Glomerular endothelial cell (primary cell): ENCODE results near the gene FFAR1. TPM values are rescaled to one million over a fixed set of nuclear protein-coding genes. Genes with fewer than 3 reads are reported as not detected.
A peak's percentile ranks its signal among the peaks of the same experiment; 100 is the strongest.

Experiments
- DNase-seq: peaks from one replicate; pipeline ENCODE4 v3.0.0-alpha.2; 2011; ENCODE audit warnings: low read depth, low spot score; ENCODE audit errors: extremely low read depth
- total RNA-seq: library from RNA; depleted of rRNA; stranded (reverse); fragments of >200 nt; gene quantifications from 2 replicates; pipeline ENCODE4 v1.2.3, GENCODE V29; 2015

The FFAR1 gene
- total RNA-seq, 1 donor from 2014 or later = not detected

GRCh38 chr19:35341006-35341405, 6.7 kb upstream of the FFAR1 start:
- DNase-seq = no peak

GRCh38 chr19:35341565-35342225, 6.0 kb upstream of the FFAR1 start:
- DNase-seq = no peak

GRCh38 chr19:35342430-35342829, 5.3 kb upstream of the FFAR1 start:
- DNase-seq = no peak

- no peak for DNase-seq
These were observed 3.1 kb upstream of the FFAR1 start for GRCh38 chr19:35344511-35345031.

GRCh38 chr19:35345671-35346111, 2.0 kb upstream of the FFAR1 start:
- DNase-seq = no peak

- no peak for DNase-seq
These were observed 1.3 kb upstream of the FFAR1 start for GRCh38 chr19:35346193-35347052.

GRCh38 chr19:35347930-35348298, 212 bp downstream of the FFAR1 start:
- DNase-seq = no peak

- DNase-seq = no peak
These were observed 1.4 kb downstream of the FFAR1 start for GRCh38 chr19:35348911-35349611.

- no peak for DNase-seq
These were observed 2.2 kb downstream of the FFAR1 start for GRCh38 chr19:35349614-35350521.

- DNase-seq = no peak
These were observed 2.9 kb downstream of the FFAR1 start for GRCh38 chr19:35350591-35350990.

- DNase-seq = no peak
These were observed 3.9 kb downstream of the FFAR1 start for GRCh38 chr19:35351411-35352176.

GRCh38 chr19:35352177-35352447, 4.4 kb downstream of the FFAR1 start:
- DNase-seq = no peak

GRCh38 chr19:35352448-35353304, 5.0 kb downstream of the FFAR1 start:
- DNase-seq = peak; percentile 36

GRCh38 chr19:35353635-35354034, 5.9 kb downstream of the FFAR1 start:
- DNase-seq = no peak

- no peak for DNase-seq
These were observed 7.2 kb downstream of the FFAR1 start for GRCh38 chr19:35354898-35355297.

- no peak for DNase-seq
These were observed 8.2 kb downstream of the FFAR1 start for GRCh38 chr19:35355791-35356460.

GRCh38 chr19:35357867-35358573, 10.3 kb downstream of the FFAR1 start, which contains the start of gene FFAR3:
FFAR3 (plus strand) TSS chr19:35358460; CDS start chr19:35358891, 431 bp downstream.
- no peak for DNase-seq
